SK-N-MC (cell line): ENCODE results near the gene DCST2.

Experiments
- EZH2 ChIP-seq: fragments of 200-600 bp; sonication (generic); IDR thresholded peaks from one replicate; pipeline ENCODE4 v1.6.1; 2017; ENCODE audit warnings: antibody characterized with exemption
- FOXP2 ChIP-seq: optimal IDR thresholded peaks from 2 replicates; pipeline ENCODE3; 2011; ENCODE audit warnings: mild to moderate bottlenecking, moderate library complexity; ENCODE audit not compliant: insufficient read depth; ENCODE audit errors: extremely low read length, control extremely low read depth
- POLR2AphosphoS5 ChIP-seq: IDR thresholded peaks from 2 replicates; pipeline ENCODE4 v1.6.1; 2012; ENCODE audit warnings: mild to moderate bottlenecking, low read depth, low read length, borderline replicate concordance

DNA sequence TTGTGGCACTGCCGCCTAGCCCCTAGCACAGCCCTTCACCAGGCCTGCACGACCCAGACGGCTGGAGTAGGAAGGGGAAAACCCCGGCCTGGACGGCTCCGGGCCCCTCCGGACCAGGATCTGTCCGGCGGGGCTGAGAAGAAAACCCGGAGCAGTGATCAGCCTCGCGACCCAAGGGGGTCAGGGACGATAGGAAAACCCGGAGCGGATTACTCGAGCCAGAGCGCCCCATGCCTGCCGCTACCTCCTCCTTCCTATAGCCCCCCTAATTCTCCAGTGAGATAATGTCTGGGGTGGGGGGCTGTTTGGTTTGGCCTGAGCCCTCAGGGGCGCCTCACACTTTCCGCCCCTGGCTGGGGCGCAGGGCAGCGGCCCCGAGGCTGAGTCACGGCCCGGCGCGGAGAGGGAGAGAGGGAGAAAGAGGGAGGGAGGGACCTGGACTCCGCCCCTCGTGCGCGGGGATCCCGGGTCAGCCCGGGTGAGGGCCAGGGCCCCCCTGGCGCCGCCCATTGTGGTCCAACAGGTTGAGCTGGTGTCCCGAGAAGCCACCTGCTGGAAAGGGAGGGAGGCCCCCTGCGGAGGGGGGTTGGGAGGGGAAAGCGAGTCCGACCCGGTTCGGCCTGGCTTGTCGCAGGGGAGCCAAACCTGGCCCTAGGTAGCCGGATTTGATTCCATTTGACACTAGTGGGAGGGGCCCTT, 32.7 kb downstream of the DCST2 start:
- TF ChIP-seq POLR2AphosphoS5 = no peak; the same call in 1 of the 2 replicates
- no peak for TF ChIP-seq EZH2
- no peak for TF ChIP-seq FOXP2
